GM19397 (cell line): ENCODE results near the gene MTCH2.
A peak's percentile ranks its signal among the peaks of the same experiment; 100 is the strongest.
"Not testable (repeated sequence)": the region's sequence is repeated elsewhere in the genome, so short reads cannot be mapped to it uniquely, and the experiment has no call there.

Experiments used
- ATAC-seq: cut with Tn5 transposase; IDR thresholded peaks from one replicate; pipeline ENCODE4 v1.9.1; 2021; ENCODE audit warnings: mild to moderate bottlenecking, moderate library complexity; ENCODE audit not compliant: unreplicated experiment

The MTCH2 gene

GRCh38 chr11:47640506-47640905 is 1.9 kb downstream of the MTCH2 start:
- ATAC-seq = not testable (repeated sequence)

DNA sequence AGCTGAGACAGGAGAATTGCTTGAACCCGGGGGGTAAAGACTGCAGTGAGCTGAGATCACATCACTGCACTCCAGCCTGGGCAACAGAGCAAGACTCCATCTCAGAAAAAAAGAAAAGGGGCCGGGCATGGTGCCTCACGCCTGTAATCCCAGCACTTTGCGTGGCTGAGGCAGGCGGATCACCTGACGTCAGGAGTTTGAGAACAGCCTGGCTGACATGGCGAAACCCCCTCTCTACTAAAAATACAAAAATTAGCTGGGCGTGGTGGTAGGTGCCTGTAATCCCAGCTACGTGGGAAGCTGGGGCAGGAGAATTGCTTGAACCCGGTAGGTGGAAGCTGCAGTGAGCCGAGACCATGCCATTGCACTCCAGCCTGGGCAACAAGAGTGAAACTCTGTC is 6.0 kb downstream of the MTCH2 start:
- not testable (repeated sequence) for ATAC-seq

GRCh38 chr11:47631473-47631872 is 10.9 kb downstream of the MTCH2 start:
- ATAC-seq = no peak

DNA sequence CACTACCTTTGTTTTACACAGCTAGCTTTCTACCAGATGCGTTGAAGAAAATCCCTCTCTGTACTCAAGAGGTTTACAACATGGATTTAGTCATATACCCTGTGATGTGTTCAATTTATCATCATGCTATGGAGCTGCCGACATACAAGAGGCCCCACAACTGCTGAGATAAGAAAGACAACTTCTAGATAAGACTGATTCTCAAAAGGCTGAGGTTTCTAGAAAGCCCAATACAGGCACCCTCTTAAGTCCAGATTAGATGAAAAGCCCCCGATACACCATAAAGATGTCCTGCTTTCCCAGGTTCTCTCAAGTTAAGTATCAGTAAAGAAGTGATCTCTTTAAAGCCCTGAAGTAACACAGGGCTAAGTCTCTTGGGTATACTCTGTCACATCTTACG is 14.3 kb downstream of the MTCH2 start:
- ATAC-seq = no peak

- no peak for ATAC-seq
Observed at GRCh38 chr11:47626234-47626633, 16.1 kb downstream of the MTCH2 start.

DNA sequence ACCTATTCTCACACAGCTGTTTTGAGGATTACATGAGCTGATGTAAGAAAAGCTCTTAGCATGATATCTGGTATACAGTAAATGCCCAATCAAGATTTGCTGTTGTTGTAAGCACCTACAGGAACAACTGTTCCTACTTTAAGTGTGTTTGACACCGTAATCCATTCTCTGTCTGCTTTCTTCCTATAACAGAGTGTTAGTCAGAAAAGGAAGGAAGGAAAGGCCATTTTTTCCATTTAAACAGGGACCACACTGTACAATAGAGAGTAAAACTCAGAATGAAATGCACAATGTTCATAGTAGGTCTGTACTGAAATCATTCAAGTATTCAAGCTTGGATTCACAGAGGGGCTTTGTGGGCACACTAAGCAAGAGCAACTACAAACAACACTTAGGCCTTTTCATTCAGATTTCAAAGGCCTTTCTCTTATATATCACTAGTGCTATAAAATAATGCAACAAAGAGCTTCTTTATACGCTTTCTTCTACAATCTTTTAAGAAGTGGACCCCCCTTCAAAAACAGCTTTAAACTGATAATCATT is 21.5 kb downstream of the MTCH2 start:
- ATAC-seq = no peak

DNA sequence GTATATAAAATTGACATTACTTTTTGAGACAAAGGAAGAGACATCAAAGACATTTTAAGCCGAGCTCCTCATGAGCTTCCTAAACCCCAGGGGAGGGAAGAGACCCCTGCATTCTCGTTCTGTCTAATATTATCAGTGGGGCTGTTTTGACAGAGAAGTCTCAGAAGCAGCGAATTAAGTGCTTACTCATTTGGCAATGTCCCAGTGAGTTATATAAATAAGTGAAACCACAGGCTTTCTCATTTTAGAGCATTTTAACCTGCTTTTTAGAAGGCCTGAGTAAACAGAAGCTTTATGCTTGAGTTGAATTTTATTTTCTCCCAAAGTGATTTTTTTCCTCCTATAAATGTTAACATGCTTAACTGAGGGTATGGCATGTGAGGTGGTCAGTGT is 24.9 kb downstream of the MTCH2 start:
- no peak for ATAC-seq

DNA sequence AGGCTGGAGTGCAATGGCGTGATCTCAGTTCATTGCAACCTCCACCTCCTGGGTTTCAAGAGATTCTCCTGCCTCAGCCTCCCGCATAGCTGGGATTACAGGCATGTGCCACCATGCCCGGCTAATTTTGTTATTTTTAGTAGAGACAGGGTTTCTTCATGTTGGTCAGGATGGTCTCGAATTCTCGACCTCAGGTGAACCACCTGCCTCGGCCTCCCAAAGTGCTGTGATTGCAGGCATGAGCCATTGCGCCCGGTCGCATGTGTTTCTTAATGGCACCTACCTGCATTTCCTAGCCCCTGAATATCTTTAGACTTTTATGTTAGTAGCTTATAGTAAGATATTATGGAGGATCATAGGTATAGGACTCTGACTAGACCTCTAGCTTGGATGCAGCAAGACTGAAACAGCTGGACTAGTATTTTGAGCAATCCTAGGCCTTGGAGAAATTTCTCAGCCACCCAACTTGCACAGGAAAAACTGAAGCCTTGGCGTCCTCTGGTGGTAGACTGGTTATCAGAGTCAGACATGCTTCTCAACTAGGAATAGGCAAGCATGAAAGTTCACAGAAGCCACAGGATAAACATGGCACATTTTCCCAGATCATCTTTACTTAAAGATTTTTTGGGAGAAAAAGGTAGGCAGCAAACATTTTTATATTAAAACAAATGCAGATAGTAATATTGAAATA is 25.5 kb downstream of the MTCH2 start:
- ATAC-seq = no peak

- ATAC-seq = no peak
Observed at GRCh38 chr11:47615249-47615648, 27.1 kb downstream of the MTCH2 start.

DNA sequence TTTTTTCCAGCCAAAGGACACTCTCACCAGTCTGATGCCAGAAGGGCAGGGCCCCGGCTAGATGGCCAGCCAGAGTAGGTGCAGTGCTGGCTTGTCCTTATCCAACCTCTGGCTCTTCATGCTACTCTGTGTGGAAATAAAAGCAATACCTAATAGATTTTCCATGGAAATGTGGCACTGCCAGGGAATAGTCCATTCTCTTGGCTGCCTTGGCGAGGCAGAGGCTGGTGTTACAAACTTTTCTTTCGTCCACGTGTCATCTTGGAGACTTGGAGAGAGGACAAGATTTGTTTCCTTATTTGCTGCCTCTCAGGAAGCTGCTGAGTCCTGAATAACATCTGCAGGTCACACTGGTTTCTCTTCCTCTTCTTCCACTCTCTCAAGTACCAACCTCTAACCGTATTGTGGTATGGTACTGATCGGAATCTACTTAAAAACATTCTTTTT is 31.0 kb downstream of the MTCH2 start:
- peak; percentile 74 for ATAC-seq

DNA sequence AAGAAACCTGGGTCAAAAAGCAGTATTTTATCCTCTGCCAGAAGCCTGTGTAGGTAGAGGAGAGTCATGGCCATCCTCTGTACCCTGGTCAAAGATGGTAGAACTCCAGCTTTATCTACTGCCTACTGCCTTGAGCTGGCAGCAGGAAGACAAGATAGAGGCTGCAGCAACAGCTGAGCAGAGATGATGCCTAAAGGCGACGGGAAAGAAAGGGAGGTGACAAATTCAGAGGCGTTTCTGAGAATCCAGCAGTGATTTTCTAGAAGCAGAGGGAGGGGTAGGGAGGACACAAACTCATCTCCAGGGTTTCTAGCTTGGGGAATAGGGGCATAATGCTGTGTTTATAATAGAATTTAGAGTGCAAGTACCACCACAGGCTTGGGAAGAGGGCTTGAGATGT is 32.7 kb downstream of the MTCH2 start:
- no peak for ATAC-seq

GRCh38 chr11:47607380-47607779 is 35.0 kb downstream of the MTCH2 start:
- ATAC-seq = no peak

GRCh38 chr11:47606731-47607130 is 35.6 kb downstream of the MTCH2 start:
- ATAC-seq = no peak

GRCh38 chr11:47605921-47606320 is 36.4 kb downstream of the MTCH2 start:
- ATAC-seq = no peak

DNA sequence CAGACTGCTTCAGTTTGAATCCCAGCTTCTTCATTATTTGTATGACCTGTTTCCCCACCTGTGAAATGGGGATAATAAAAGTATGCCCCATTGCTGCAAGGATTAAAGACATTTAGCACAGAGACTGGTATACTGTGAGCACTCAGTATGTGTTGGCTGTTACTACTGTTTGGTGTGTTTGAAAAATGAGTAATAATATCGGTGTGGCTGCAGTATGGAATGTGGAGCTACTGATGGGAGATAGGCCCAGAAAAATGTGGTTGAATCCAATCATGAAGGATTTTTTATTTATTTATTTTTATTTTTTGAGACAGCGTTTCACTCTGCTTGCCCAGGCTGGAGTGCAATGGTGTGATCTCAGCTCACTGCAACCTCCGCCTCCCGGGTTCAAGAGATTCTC is 39.1 kb downstream of the MTCH2 start:
- ATAC-seq = no peak

GRCh38 chr11:47599902-47600301 is 42.5 kb downstream of the MTCH2 start:
- ATAC-seq = no peak

GRCh38 chr11:47595967-47596366 is 46.4 kb downstream of the MTCH2 start:
- ATAC-seq = no peak

DNA sequence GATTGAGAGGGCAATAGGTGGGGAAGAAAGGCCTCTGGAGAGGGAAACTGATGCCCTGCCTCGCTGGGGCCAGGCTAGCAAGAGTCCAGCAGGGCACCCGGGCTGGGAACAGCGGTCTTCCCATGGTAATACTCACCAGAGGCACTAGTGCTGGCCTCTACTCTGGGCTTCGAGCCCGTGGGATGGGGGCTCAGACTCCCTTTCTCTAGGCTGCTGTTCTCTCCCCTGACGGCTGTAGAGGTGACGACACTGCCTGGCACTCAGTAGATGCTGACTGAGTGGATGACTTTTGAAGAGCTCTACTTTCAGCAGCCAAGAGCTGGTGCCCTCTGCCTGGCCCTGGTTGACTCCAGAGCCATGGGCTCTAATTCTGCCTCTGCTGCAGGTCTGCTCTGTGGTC is 47.3 kb downstream of the MTCH2 start:
- no peak for ATAC-seq

DNA sequence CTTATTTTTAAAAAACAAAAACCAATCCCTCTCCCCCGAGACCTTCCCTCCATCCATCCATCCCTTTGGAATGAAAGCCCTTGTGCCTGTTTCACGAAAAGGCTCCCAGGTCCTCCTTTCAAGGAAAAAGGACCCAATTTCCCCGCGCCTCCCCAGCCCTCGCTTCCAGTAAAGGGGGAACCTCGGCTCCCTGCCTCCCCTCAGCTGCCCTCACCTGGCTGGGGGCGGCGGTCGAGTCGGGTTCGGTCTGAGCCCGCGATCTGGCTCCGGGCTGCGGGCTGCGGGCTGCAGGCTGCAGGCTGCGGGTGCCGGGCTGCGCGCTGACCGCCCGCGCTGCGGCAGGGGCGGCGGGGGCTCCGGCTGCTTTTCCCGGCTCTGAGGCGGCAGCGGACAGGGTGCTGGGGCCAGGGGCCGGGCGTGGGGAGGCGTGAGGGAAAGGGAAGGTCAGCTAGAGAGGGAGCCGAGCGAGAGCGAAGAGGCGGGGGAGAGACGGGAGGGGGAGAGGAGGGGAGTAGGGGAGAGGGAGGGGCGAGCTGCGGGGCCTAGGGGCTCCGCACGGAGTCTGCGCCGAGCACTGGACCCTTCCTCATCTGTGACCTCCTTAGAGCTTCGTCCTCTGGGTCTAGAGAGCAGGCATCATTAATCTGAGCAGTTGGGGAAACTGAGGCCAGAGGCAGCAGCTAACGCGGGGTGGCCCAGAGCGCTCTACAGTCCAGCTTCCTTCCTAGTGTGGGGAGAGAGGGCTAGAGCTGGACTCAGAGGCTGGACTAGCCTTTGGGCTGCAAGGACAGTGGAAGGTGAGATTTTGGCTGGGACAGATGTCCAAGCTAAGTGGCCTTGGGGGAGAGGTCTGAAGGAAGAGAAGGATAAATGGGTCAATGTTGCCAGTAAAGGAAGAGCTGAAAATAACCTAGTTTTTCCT is 48.2 kb downstream of the MTCH2 start, which contains the start of gene C1QTNF4:
Gene C1QTNF4 (minus strand): TSS at position 478 of the 922 bp plus-strand sequence. CDS start 3,601 bp downstream, outside the sequence.
- no peak for ATAC-seq

GRCh38 chr11:47593492-47593933 is 48.8 kb downstream of the MTCH2 start:
- no peak for ATAC-seq

DNA sequence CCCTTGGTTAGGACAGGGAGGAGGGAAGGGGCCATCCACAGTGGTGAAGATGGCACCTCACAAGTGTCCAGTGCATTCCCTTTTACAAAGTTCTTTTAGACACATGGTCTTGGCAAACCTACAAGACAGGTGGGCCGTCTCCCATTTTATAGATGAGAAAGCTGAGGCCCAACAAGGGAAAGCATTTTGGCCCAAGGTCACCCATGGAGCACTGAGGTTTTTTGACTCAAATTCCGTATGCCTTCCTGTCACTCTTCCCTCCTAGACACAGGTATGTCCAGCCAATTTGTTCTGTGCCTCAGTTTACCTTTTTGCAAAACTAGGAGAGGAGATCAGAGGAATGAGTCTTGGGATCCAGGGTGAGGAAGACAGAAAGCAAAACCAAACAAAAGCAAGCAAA is 49.4 kb downstream of the MTCH2 start:
- ATAC-seq = no peak

- no peak for ATAC-seq
Observed at GRCh38 chr11:47592251-47592650, 50.1 kb downstream of the MTCH2 start.
